ENCODE measurements around the gene CDC5L.

DNA sequence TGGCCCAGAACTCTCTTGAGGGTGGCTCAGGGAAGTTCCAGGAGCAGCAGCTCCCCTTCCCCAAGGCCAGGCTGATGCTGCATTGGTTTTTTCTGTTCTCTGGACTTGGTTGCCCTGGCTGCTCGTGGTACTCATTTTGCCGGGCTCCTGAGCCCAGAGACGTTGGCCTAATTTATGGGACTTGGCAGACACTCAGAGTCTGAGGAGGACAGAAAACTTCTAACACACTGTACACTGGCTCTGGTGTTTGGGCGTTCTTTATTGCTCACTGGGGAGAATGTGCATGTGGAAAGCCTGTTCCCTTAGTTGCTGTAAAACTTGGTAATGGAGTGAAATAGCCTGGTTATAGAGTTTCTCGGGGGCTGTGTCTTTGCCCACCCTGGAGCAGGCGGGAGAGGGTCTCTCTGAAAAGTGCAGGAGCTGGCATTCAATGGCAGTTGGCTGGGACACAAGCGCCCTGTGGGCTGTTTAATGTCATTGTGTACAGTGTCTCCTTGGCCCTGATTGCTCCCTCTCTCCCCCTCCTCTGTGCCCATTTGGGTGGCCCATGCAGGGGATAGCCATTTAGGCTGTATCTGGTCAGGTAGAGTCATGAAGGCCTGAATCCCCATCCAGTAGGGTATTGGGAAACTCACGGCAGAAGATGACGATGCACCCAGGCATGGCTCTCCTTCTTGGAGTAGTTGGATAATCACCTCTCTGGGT, 109.3 kb downstream of the CDC5L start:
- TF ChIP-seq SUZ12 (IDR thresholded peaks at IDR 0.05) (no peak), ZNF384 (IDR thresholded peaks at IDR 0.05) (no peak), SP1 (IDR thresholded peaks at IDR 0.05) (no peak)

Data from HEK293T (cell line).